ENCODE measurements around the gene CIZ1.
A peak's percentile ranks its signal among the peaks of the same experiment; 100 is the strongest.

CIZ1 gene

GRCh38 chr9:128169492-128169891, 21.9 kb downstream of the CIZ1 start:
- Histone ChIP-seq H3K4me3 (ENCODE audit: insufficient read length, low read depth) (no peak overlapping the region), H3K9ac (ENCODE audit: insufficient read length, low read depth) (no peak overlapping the region), H3K36me3 (ENCODE audit: insufficient read depth, insufficient read length, low read length) (peaks cover 60% of the 10 kb centered on the region), H3K9me3 (ENCODE audit: insufficient read depth, low read length) (no peaks in the 10 kb centered on the region), H3K27me3 (ENCODE audit: insufficient read depth, insufficient read length) (no peaks in the 10 kb centered on the region), H3K4me1 (ENCODE audit: insufficient read depth, insufficient read length) (peaks cover 3% of the 10 kb centered on the region)
- no peak for DNase-seq (ENCODE audit: low read depth, low spot score)
- TF ChIP-seq SUZ12 (IDR thresholded peaks at IDR 0.05; ENCODE audit: extremely low read depth, insufficient read depth, insufficient read length) (no peak), ZNF274 (IDR thresholded peaks at IDR 0.05; ENCODE audit: low read depth, low read length) (no peak), YY1 (IDR thresholded peaks at IDR 0.05; ENCODE audit: insufficient read depth, insufficient read length) (no peak)

GRCh38 chr9:128168731-128169308, 22.6 kb downstream of the CIZ1 start:
- Histone ChIP-seq H3K36me3 (ENCODE audit: insufficient read depth, insufficient read length, low read length) (peaks cover 61% of the 10 kb centered on the region), H3K4me3 (ENCODE audit: insufficient read length, low read depth) (no peak overlapping the region), H3K9ac (ENCODE audit: insufficient read length, low read depth) (no peak overlapping the region), H3K27me3 (ENCODE audit: insufficient read depth, insufficient read length) (no peaks in the 10 kb centered on the region), H3K9me3 (ENCODE audit: insufficient read depth, low read length) (no peaks in the 10 kb centered on the region), H3K4me1 (ENCODE audit: insufficient read depth, insufficient read length) (no peaks in the 10 kb centered on the region)
- no peak for DNase-seq (ENCODE audit: low read depth, low spot score)
- TF ChIP-seq ZNF274 (IDR thresholded peaks at IDR 0.05; ENCODE audit: low read depth, low read length) = no peak
- TF ChIP-seq YY1 (IDR thresholded peaks at IDR 0.05; ENCODE audit: insufficient read depth, insufficient read length) = no peak
- no peak for TF ChIP-seq SUZ12 (IDR thresholded peaks at IDR 0.05; ENCODE audit: extremely low read depth, insufficient read depth, insufficient read length)

DNA sequence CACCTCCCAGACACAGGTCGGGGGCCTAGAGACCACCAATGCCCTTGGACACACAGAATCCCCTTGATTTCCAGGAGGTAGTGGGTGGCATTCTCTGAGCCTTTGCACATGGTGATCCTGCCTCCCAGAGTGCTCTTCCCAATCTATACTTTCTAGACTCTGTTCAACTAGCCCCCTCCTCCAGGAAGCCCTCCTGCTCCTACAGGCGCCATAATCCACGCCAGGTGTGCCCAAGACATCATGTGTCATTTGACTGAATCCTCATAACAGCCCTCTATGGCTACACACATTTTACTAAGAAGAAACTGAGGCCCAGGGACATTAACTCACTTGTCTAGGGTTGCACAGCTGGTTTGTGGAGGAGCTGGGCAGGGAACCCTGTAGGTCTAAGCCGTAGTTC, 24.2 kb downstream of the CIZ1 start:
- no peaks in the 10 kb centered on the region for H3K4me1 ChIP-seq (ENCODE audit: insufficient read depth, insufficient read length)
- no peaks in the 10 kb centered on the region for H3K9me3 ChIP-seq (ENCODE audit: insufficient read depth, low read length)
- no peak overlapping the region for H3K4me3 ChIP-seq (ENCODE audit: insufficient read length, low read depth)
- peaks cover 72% of the 10 kb centered on the region for H3K36me3 ChIP-seq (ENCODE audit: insufficient read depth, insufficient read length, low read length)
- TF ChIP-seq ZNF274 (IDR thresholded peaks at IDR 0.05; ENCODE audit: low read depth, low read length) (no peak), SUZ12 (IDR thresholded peaks at IDR 0.05; ENCODE audit: extremely low read depth, insufficient read depth, insufficient read length) (no peak), YY1 (IDR thresholded peaks at IDR 0.05; ENCODE audit: insufficient read depth, insufficient read length) (no peak)
- peak overlapping the region; percentile 21 for H3K9ac ChIP-seq (ENCODE audit: insufficient read length, low read depth)
- no peak for DNase-seq (ENCODE audit: low read depth, low spot score)
- H3K27me3 ChIP-seq (ENCODE audit: insufficient read depth, insufficient read length) = no peaks in the 10 kb centered on the region

DNA sequence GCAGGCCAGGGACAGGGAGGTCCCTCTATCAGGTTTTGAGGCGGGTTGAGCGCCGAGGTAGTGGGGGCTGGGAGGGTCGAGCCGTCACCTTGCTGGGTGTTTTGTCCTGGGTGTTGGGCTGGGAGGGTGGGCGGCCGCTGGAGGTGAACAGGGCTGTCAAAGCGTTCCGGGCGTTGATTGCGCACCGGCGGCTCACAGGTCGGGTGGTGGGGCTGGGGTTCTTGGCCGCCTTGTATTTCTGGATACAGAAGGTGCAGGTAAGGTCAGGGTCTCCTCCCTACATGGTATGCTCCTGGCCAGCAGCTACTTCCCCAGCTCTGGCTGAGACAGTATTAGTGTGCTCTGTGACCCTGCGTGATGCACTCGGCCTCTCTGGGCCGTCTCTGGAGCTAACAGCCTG, 25.2 kb downstream of the CIZ1 start:
- DNase-seq (ENCODE audit: low read depth, low spot score) = no peak
- peaks cover 2% of the 10 kb centered on the region for H3K4me1 ChIP-seq (ENCODE audit: insufficient read depth, insufficient read length)
- H3K9me3 ChIP-seq (ENCODE audit: insufficient read depth, low read length) = no peaks in the 10 kb centered on the region
- TF ChIP-seq SUZ12 (IDR thresholded peaks at IDR 0.05; ENCODE audit: extremely low read depth, insufficient read depth, insufficient read length) (no peak), ZNF274 (IDR thresholded peaks at IDR 0.05; ENCODE audit: low read depth, low read length) (no peak), YY1 (IDR thresholded peaks at IDR 0.05; ENCODE audit: insufficient read depth, insufficient read length) (no peak)
- H3K36me3 ChIP-seq (ENCODE audit: insufficient read depth, insufficient read length, low read length) = peaks cover 77% of the 10 kb centered on the region
- H3K4me3 ChIP-seq (ENCODE audit: insufficient read length, low read depth) = no peak overlapping the region
- no peak overlapping the region for H3K9ac ChIP-seq (ENCODE audit: insufficient read length, low read depth)
- H3K27me3 ChIP-seq (ENCODE audit: insufficient read depth, insufficient read length) = no peaks in the 10 kb centered on the region

DNA sequence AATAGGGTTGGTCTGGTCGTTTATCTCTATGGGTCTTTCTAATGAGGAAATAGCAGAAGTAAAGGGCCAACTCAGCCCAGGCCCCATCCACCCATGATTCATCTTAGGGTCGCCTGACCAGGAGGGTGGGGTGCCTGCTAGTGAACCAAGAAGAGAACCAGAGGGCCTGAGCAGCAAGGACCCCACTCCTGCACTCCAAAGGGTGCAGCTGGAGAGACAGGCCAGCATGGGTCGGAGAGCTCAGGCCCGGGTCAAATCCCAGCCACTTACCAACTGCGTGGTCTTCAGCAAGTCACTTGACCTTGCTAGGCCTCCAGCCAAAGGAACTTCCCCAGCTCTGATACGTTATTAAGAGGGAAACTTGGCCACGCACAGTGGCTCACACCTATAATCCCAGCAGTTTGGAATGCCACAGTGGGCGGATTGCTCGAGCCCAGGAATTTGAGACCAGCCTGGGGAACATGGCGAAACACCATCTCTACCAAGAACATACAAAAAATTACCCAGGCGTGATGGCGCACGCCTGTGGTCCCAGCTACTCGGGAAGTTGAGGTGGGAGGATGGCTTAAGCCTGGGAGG, 27.0 kb downstream of the CIZ1 start:
- Histone ChIP-seq H3K9ac (ENCODE audit: insufficient read length, low read depth) (no peak overlapping the region), H3K9me3 (ENCODE audit: insufficient read depth, low read length) (no peaks in the 10 kb centered on the region), H3K36me3 (ENCODE audit: insufficient read depth, insufficient read length, low read length) (peaks cover 68% of the 10 kb centered on the region), H3K4me1 (ENCODE audit: insufficient read depth, insufficient read length) (peaks cover 2% of the 10 kb centered on the region), H3K4me3 (ENCODE audit: insufficient read length, low read depth) (no peak overlapping the region), H3K27me3 (ENCODE audit: insufficient read depth, insufficient read length) (no peaks in the 10 kb centered on the region)
- TF ChIP-seq SUZ12 (IDR thresholded peaks at IDR 0.05; ENCODE audit: extremely low read depth, insufficient read depth, insufficient read length) (no peak), ZNF274 (IDR thresholded peaks at IDR 0.05; ENCODE audit: low read depth, low read length) (no peak), YY1 (IDR thresholded peaks at IDR 0.05; ENCODE audit: insufficient read depth, insufficient read length) (no peak)
- no peak for DNase-seq (ENCODE audit: low read depth, low spot score)

GRCh38 chr9:128163523-128164306, 27.7 kb downstream of the CIZ1 start:
- H3K36me3 ChIP-seq (ENCODE audit: insufficient read depth, insufficient read length, low read length) = peaks cover 61% of the 10 kb centered on the region
- H3K27me3 ChIP-seq (ENCODE audit: insufficient read depth, insufficient read length) = no peaks in the 10 kb centered on the region
- no peak overlapping the region for H3K4me3 ChIP-seq (ENCODE audit: insufficient read length, low read depth)
- no peak overlapping the region for H3K9ac ChIP-seq (ENCODE audit: insufficient read length, low read depth)
- H3K4me1 ChIP-seq (ENCODE audit: insufficient read depth, insufficient read length) = peaks cover 2% of the 10 kb centered on the region
- TF ChIP-seq SUZ12 (IDR thresholded peaks at IDR 0.05; ENCODE audit: extremely low read depth, insufficient read depth, insufficient read length) (no peak), YY1 (IDR thresholded peaks at IDR 0.05; ENCODE audit: insufficient read depth, insufficient read length) (no peak), ZNF274 (IDR thresholded peaks at IDR 0.05; ENCODE audit: low read depth, low read length) (no peak)
- DNase-seq (ENCODE audit: low read depth, low spot score) = no peak
- H3K9me3 ChIP-seq (ENCODE audit: insufficient read depth, low read length) = no peaks in the 10 kb centered on the region

GRCh38 chr9:128163027-128163515, 28.3 kb downstream of the CIZ1 start:
- Histone ChIP-seq H3K9ac (ENCODE audit: insufficient read length, low read depth) (no peak overlapping the region), H3K4me1 (ENCODE audit: insufficient read depth, insufficient read length) (peaks cover 2% of the 10 kb centered on the region), H3K4me3 (ENCODE audit: insufficient read length, low read depth) (no peak overlapping the region), H3K9me3 (ENCODE audit: insufficient read depth, low read length) (no peaks in the 10 kb centered on the region), H3K36me3 (ENCODE audit: insufficient read depth, insufficient read length, low read length) (peaks cover 57% of the 10 kb centered on the region), H3K27me3 (ENCODE audit: insufficient read depth, insufficient read length) (no peaks in the 10 kb centered on the region)
- TF ChIP-seq YY1 (IDR thresholded peaks at IDR 0.05; ENCODE audit: insufficient read depth, insufficient read length) (no peak), ZNF274 (IDR thresholded peaks at IDR 0.05; ENCODE audit: low read depth, low read length) (no peak), SUZ12 (IDR thresholded peaks at IDR 0.05; ENCODE audit: extremely low read depth, insufficient read depth, insufficient read length) (no peak)
- DNase-seq (ENCODE audit: low read depth, low spot score) = no peak
